B cell (primary cell): Measurements from ENCODE around the gene UNCX. TPM values are rescaled to one million over a fixed set of nuclear protein-coding genes. Genes with fewer than 3 reads are reported as not detected.

Experiments used
- ATAC-seq: fragments of 200-7000 bp; cut with Tn5 transposase; one replicate; pipeline ENCODE4 v1.10.0; 2021; ENCODE audit warnings: low read depth, mild to moderate bottlenecking, moderate number of reproducible peaks, moderate library complexity
- CTCF ChIA-PET: fragments of 350-600 bp; sonication (Branson Sonifier 250); formaldehyde crosslinking; loops from one replicate; lab custom pipeline; 2021; ENCODE audit warnings: antibody characterized with exemption, inconsistent platforms; lab: Charles Lee
- POLR2A ChIA-PET: fragments of 350-600 bp; sonication (Branson Sonifier 250); formaldehyde crosslinking; loops from one replicate; lab custom pipeline; 2021; ENCODE audit warnings: antibody characterized with exemption; lab: Charles Lee
- DNase-seq: peaks from one replicate; pipeline ENCODE4 v3.0.0; 2013
- H2AFZ ChIP-seq: 2 replicates; pipeline ENCODE4 v1.6.1; 2012; ENCODE audit warnings: mild to moderate bottlenecking, low read depth, low read length; ENCODE audit not compliant: insufficient read depth, poor library complexity, severe bottlenecking
- H3K27ac ChIP-seq, 2 donors: 1 replicate in 1 of 2; 2 replicates in 1 of 2; pipeline ENCODE4 v1.5.1; 2012 to 2013; ENCODE audit warnings: low read length in 2 of 2, mild to moderate bottlenecking in 2 of 2, moderate library complexity in 1 of 2
- H3K27me3 ChIP-seq, 4 experiments: fragments of 200-600 bp in 1 of 4; sonication (generic) in 1 of 4; replicated peaks in 1 of 4; 1 replicate in 2 of 4; 2 replicates in 2 of 4; pipeline versions ENCODE4 v1.6.1 to v1.7.0; 2013 to 2016; ENCODE audit warnings: low read length in 3 of 4, mild to moderate bottlenecking in 2 of 4, mixed read lengths in 1 of 4, moderate library complexity in 1 of 4; ENCODE audit not compliant: insufficient read depth in 4 of 4, control insufficient read depth in 3 of 4; ENCODE audit errors: control extremely low read depth in 1 of 4
- H3K36me3 ChIP-seq, 2 experiments: replicated peaks in 1 of 2; 1 replicate in 1 of 2; 2 replicates in 1 of 2; pipeline versions ENCODE4 v1.6.1 to v1.7.1; 2013; ENCODE audit warnings: low read length in 1 of 2; ENCODE audit not compliant: insufficient read depth in 2 of 2, control insufficient read depth in 1 of 2; ENCODE audit errors: control extremely low read depth in 1 of 2, extremely low read depth in 1 of 2
- H3K4me1 ChIP-seq, 2 donors: fragments of 200-600 bp in 1 of 2; sonication (generic) in 1 of 2; 1 replicate in 1 of 2; 2 replicates in 1 of 2; pipeline versions ENCODE4 v1.5.1 to v1.6.1; 2013 to 2017; ENCODE audit warnings: low read length in 2 of 2; ENCODE audit not compliant: control insufficient read depth in 2 of 2, insufficient read depth in 2 of 2
- H3K4me2 ChIP-seq: replicated peaks from 2 replicates; pipeline ENCODE3; 2012; ENCODE audit warnings: mild to moderate bottlenecking, low read depth, low read length; ENCODE audit not compliant: poor library complexity, severe bottlenecking
- H3K4me3 ChIP-seq, 5 experiments: fragments of 200-600 bp in 1 of 5; sonication (generic) in 1 of 5; 1 replicate in 3 of 5; 2 replicates in 2 of 5; pipeline versions ENCODE4 v1.5.1 to v1.7.0; 2011 to 2016; ENCODE audit warnings: low read length in 4 of 5, mild to moderate bottlenecking in 4 of 5, low read depth in 2 of 5, control low read depth in 1 of 5, moderate library complexity in 1 of 5; ENCODE audit not compliant: insufficient read depth in 1 of 5; ENCODE audit errors: control extremely low read depth in 1 of 5, extremely low read depth in 1 of 5
- H3K79me2 ChIP-seq: fragments of 200-600 bp; sonication (generic); one replicate; pipeline ENCODE4 v1.6.0; 2016; ENCODE audit warnings: low read length; ENCODE audit not compliant: control insufficient read depth, insufficient read depth
- H3K9ac ChIP-seq: fragments of 200-600 bp; sonication (generic); 2 replicates; pipeline ENCODE4 v1.6.1; 2017; ENCODE audit warnings: mild to moderate bottlenecking, low read length, moderate library complexity
- H3K9me3 ChIP-seq, 3 donors: one replicate each; pipeline versions ENCODE4 v1.6.1 to v1.7.1; 2013; ENCODE audit warnings: low read length in 2 of 3; ENCODE audit not compliant: control insufficient read depth in 2 of 3, insufficient read depth in 1 of 3; ENCODE audit errors: control extremely low read depth in 1 of 3
- H4K20me1 ChIP-seq: 2 replicates; pipeline ENCODE4 v1.6.0; 2012; ENCODE audit warnings: mild to moderate bottlenecking, low read length; ENCODE audit not compliant: insufficient read depth, control insufficient read depth, poor library complexity, severe bottlenecking
- H3K27ac Mint-ChIP-seq: one replicate; pipeline ENCODE4 v1.8.0; 2021; ENCODE audit warnings: mixed read lengths
- H3K27me3 Mint-ChIP-seq: one replicate; pipeline ENCODE4 v1.8.0; 2021; ENCODE audit warnings: mixed read lengths
- H3K4me1 Mint-ChIP-seq: one replicate; pipeline ENCODE4 v1.8.0; 2021; ENCODE audit warnings: mixed read lengths
- H3K4me3 Mint-ChIP-seq: one replicate; pipeline ENCODE4 v1.8.0; 2021; ENCODE audit warnings: mixed read lengths
- H3K9me3 Mint-ChIP-seq: one replicate; pipeline ENCODE4 v1.8.0; 2022; ENCODE audit warnings: mixed read lengths; ENCODE audit not compliant: insufficient read depth
- EZH2 ChIP-seq: IDR thresholded peaks from 2 replicates; pipeline ENCODE4 v1.6.1; 2012; ENCODE audit warnings: borderline replicate concordance, low read depth, mild to moderate bottlenecking, moderate library complexity, low read length; ENCODE audit not compliant: insufficient read depth, poor library complexity, severe bottlenecking
- WGBS: methylation state at CpG from one replicate; pipeline ENCODE4 v1.1.5; 2013; ENCODE audit warnings: missing lambda C conversion rate; ENCODE audit not compliant: insufficient coverage; 5-methylcytosine and 5-hydroxymethylcytosine counted together
- intact Hi-C: fragments of 100-400 bp; cut with micrococcal nuclease; formaldehyde crosslinking; loops from one replicate; pipeline ENCODE4 v1.10.0; 2022
- polyA plus RNA-seq: library from polyadenylated mRNA; depleted of rRNA; stranded (reverse); fragments of >200 nt; gene quantifications from 2 replicates; pipeline ENCODE4 v1.2.3, GENCODE V29; 2012
- total RNA-seq, 2 donors: library from RNA; stranded (reverse); fragments of 120-200 nt in 1 of 2; gene quantifications; 1 replicate in 1 of 2; 2 replicates in 1 of 2; pipeline versions ENCODE4 v1.2.3 to v1.2.4, GENCODE V29; 2013 to 2022
- TF ChIP-seq, protein P1 (sequence below): fragments of 200-600 bp; IDR thresholded peaks from one replicate; pipeline ENCODE4 v1.8.0; 2022; ENCODE audit warnings: antibody characterized with exemption, mild to moderate bottlenecking

Gene UNCX
- total and polyA plus RNA-seq, 2 donors (not counting 1 experiment from before 2014, with no cell fraction given), result not detected

DNA sequence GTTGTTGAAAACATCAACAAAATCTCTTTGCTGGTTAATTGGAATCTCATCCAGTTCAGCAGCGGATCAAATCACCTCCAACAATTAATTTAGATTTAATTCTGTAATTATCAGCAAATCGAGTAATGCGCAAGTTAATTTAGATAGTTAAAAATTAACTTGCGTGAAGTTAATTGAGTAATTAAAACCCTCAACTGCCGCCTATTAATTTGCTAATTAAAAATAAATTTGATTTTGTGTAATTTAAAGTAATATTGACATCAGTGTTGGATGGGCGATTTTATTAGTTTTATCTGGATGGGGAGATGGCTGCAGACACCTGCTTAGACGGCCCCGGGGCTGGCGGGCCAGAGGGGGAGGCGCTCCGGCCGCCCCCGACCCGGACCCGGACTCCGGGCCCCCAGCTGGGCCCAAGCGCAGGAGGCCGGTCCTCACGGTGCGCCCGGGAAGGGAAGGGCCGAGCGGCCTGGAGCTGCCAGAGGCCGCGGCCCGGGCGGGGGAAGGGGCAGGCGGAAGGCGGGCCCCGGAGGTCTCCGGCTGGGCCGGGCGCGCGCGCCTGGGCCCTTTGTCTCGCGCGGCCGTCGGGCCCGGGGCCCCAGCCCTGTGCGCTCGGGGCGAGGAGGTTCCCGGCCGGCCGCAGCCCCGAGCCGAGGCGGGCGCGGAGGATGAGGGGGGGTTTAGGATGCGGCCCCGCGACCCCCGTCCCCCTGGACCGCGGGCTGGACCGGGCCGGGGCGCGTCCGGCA is 3.3 kb upstream of the UNCX start:
- H2AFZ ChIP-seq, result no peak overlapping the region
- no peaks in the 10 kb centered on the region for H3K9me3 Mint-ChIP-seq
- H3K9ac ChIP-seq, result no peak overlapping the region
- TF ChIP-seq, protein P1, sequence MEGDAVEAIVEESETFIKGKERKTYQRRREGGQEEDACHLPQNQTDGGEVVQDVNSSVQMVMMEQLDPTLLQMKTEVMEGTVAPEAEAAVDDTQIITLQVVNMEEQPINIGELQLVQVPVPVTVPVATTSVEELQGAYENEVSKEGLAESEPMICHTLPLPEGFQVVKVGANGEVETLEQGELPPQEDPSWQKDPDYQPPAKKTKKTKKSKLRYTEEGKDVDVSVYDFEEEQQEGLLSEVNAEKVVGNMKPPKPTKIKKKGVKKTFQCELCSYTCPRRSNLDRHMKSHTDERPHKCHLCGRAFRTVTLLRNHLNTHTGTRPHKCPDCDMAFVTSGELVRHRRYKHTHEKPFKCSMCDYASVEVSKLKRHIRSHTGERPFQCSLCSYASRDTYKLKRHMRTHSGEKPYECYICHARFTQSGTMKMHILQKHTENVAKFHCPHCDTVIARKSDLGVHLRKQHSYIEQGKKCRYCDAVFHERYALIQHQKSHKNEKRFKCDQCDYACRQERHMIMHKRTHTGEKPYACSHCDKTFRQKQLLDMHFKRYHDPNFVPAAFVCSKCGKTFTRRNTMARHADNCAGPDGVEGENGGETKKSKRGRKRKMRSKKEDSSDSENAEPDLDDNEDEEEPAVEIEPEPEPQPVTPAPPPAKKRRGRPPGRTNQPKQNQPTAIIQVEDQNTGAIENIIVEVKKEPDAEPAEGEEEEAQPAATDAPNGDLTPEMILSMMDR, result no peak
- TF ChIP-seq EZH2, result no peak
- no peaks in the 10 kb centered on the region for H3K36me3 ChIP-seq
- H3K27me3 ChIP-seq, result peaks cover 0 to 78% (median 57%) of the 10 kb centered on the region in 4 experiments
- POLR2A ChIA-PET, result no interaction called here
- WGBS, result 15% methylated on average over 55 of the region's 64 CpGs
- peaks cover 47% of the 10 kb centered on the region for H3K27me3 Mint-ChIP-seq
- H3K4me1 ChIP-seq, result peaks cover 2 to 19% of the 10 kb centered on the region in 2 donors
- no peak overlapping the region for H3K27ac ChIP-seq
- H3K4me3 ChIP-seq, result no peak overlapping the region
- intact Hi-C loops, result no loop called here
- H3K4me3 Mint-ChIP-seq, result no peak overlapping the region
- no peak overlapping the region for H3K4me2 ChIP-seq
- no peaks in the 10 kb centered on the region for H3K79me2 ChIP-seq
- CTCF ChIA-PET, result no interaction called here
- H3K9me3 ChIP-seq, result peaks cover 0 to 63% (median 16%) of the 10 kb centered on the region in 3 donors
- H4K20me1 ChIP-seq, result no peaks in the 10 kb centered on the region
- ATAC-seq (no peak), DNase-seq (peak; percentile 21)
- H3K4me1 Mint-ChIP-seq, result peaks cover 7% of the 10 kb centered on the region
- H3K27ac Mint-ChIP-seq, result no peak overlapping the region

DNA sequence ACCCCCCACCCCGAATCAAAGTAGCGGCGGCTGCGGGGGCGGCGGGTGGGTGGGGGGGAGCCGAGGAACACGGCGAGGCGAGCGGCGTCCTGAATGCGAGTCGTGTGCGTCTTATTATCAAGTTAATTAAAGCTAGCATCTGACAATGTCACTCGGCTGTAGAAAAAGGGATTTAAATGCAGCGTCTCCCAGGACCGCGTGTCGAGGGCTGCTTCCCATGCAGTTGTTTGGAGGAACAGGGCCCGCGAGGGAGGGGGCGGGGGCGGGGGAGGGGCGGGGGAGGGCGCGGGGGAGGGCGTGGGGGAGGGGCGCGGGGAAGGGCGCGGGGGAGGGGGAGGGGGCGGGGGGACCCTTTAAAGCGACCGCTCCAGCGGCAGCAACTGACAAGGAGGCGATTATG is 2.7 kb upstream of the UNCX start:
- H3K9me3 ChIP-seq, result peaks cover 0 to 66% (median 19%) of the 10 kb centered on the region in 3 donors
- no peak overlapping the region for H3K4me2 ChIP-seq
- Mint-ChIP-seq H3K9me3 (no peaks in the 10 kb centered on the region), H3K27ac (no peak overlapping the region), H3K4me3 (no peak overlapping the region), H3K4me1 (peaks cover 9% of the 10 kb centered on the region), H3K27me3 (peaks cover 52% of the 10 kb centered on the region)
- H3K27ac ChIP-seq, result no peak overlapping the region
- H3K4me1 ChIP-seq, result peaks cover 2 to 19% of the 10 kb centered on the region in 2 donors
- H3K27me3 ChIP-seq, result peaks cover 0 to 78% (median 57%) of the 10 kb centered on the region in 4 experiments
- no peak for DNase-seq
- no peaks in the 10 kb centered on the region for H4K20me1 ChIP-seq
- H3K36me3 ChIP-seq, result no peaks in the 10 kb centered on the region
- H3K9ac ChIP-seq, result no peak overlapping the region
- WGBS, result 4% methylated on average over 16 of the region's 37 CpGs
- intact Hi-C loops, result no loop called here
- H2AFZ ChIP-seq, result no peak overlapping the region
- TF ChIP-seq, protein P1, result no peak
- no peak for TF ChIP-seq EZH2
- no peak for ATAC-seq
- H3K4me3 ChIP-seq, result no peak overlapping the region
- CTCF ChIA-PET, result no interaction called here
- POLR2A ChIA-PET, result no interaction called here
- no peaks in the 10 kb centered on the region for H3K79me2 ChIP-seq
